Measurements from ENCODE around the gene ARHGEF25.

- TF ChIP-seq, protein P1, sequence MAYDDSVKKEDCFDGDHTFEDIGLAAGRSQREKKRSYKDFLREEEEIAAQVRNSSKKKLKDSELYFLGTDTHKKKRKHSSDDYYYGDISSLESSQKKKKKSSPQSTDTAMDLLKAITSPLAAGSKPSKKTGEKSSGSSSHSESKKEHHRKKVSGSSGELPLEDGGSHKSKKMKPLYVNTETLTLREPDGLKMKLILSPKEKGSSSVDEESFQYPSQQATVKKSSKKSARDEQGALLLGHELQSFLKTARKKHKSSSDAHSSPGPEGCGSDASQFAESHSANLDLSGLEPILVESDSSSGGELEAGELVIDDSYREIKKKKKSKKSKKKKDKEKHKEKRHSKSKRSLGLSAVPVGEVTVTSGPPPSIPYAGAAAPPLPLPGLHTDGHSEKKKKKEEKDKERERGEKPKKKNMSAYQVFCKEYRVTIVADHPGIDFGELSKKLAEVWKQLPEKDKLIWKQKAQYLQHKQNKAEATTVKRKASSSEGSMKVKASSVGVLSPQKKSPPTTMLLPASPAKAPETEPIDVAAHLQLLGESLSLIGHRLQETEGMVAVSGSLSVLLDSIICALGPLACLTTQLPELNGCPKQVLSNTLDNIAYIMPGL (CRISPR knock-in tag; IDR thresholded peaks at IDR 0.05; ENCODE audit: borderline replicate concordance) = no peak
- no peak for TF ChIP-seq POLR2A (IDR thresholded peaks at IDR 0.05; ENCODE audit: low read length)
- TF ChIP-seq SMC3 (IDR thresholded peaks at IDR 0.05) = no peak
- TF ChIP-seq CTCF (IDR thresholded peaks at IDR 0.05) = no peak
- no peak for TF ChIP-seq EP300 (IDR thresholded peaks at IDR 0.05)
- no peak for TF ChIP-seq NR3C1 (IDR thresholded peaks at IDR 0.05)
- TF ChIP-seq JUNB (IDR thresholded peaks at IDR 0.05) = no peak
- no peak for TF ChIP-seq MAZ (IDR thresholded peaks at IDR 0.05; ENCODE audit: borderline replicate concordance, low read depth, low read length)
- TF ChIP-seq RARB (CRISPR knock-in tag; IDR thresholded peaks at IDR 0.05) = no peak
Measured at GRCh38 chr12:57606821-57607220, 4.4 kb upstream of the ARHGEF25 start.

All from A549 (cell line).